VCaP (cell line): ENCODE results near the gene FBXL19.

ENCODE experiments used
- H3K27ac ChIP-seq: fragments of 450-650 bp; 2 replicates; pipeline ENCODE4 v1.5.1; 2017
- TF ChIP-seq, protein P1 (sequence below): fragments of 450-650 bp; conservative IDR thresholded peaks from 2 replicates; pipeline ENCODE4 v1.5.1; 2017; ENCODE audit warnings: mild to moderate bottlenecking, moderate library complexity

The FBXL19 gene

DNA sequence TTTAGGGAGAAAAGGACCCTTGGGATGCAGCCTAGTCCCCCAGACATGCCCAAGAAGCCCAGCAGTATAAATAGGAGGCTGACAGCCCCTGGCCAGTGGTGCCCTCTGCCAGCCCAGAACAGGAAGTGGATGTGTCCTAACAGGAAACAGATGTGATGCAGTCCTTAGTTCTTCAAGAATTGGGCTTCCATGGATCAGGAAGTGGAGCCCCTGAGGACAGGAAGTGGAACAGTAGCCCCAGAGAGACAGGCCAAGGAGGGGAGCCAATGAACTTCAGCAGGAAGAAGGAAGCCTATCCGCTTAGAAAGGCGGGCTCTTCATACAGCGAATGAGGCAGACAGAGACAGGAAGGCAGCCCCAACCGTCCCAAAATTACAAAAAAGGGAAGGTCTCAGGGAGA, 19.8 kb upstream of the FBXL19 start:
- no peak overlapping the region for H3K27ac ChIP-seq
- TF ChIP-seq, protein P1, sequence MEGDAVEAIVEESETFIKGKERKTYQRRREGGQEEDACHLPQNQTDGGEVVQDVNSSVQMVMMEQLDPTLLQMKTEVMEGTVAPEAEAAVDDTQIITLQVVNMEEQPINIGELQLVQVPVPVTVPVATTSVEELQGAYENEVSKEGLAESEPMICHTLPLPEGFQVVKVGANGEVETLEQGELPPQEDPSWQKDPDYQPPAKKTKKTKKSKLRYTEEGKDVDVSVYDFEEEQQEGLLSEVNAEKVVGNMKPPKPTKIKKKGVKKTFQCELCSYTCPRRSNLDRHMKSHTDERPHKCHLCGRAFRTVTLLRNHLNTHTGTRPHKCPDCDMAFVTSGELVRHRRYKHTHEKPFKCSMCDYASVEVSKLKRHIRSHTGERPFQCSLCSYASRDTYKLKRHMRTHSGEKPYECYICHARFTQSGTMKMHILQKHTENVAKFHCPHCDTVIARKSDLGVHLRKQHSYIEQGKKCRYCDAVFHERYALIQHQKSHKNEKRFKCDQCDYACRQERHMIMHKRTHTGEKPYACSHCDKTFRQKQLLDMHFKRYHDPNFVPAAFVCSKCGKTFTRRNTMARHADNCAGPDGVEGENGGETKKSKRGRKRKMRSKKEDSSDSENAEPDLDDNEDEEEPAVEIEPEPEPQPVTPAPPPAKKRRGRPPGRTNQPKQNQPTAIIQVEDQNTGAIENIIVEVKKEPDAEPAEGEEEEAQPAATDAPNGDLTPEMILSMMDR: no peak

DNA sequence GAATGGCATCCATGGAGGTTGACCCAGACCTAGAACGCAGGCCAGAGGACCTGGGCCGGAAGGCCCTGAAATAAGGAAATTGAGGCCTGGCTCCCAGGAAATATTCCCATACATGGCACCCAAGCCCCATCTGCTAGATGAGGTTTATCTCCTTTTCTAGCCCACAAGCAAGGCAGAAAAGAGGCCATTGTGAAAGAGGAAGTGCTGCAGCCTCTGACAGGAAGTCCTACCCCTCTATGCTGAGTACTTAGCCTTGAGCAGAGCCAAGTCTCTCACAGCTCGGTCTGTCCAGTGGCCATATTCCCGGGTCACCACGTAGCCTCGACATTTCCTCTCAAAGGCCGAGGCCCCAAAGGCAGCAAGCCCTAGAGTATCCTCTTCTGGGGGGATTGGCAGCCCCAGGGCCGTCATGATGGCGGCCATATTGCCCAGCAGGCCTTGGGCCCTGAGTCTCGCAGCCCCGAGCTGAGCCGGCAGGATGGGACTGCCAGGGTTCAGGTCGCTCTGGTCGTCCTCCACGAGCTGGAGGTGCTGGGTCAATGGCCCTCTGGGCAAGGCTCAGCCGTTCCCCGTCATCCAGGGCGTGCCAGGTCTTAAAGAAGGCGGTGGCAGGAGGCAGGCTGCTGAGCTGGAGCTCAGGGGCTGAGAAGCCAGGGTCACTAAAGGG, 19.1 kb upstream of the FBXL19 start:
- TF ChIP-seq, protein P1: no peak
- H3K27ac ChIP-seq: no peak overlapping the region

DNA sequence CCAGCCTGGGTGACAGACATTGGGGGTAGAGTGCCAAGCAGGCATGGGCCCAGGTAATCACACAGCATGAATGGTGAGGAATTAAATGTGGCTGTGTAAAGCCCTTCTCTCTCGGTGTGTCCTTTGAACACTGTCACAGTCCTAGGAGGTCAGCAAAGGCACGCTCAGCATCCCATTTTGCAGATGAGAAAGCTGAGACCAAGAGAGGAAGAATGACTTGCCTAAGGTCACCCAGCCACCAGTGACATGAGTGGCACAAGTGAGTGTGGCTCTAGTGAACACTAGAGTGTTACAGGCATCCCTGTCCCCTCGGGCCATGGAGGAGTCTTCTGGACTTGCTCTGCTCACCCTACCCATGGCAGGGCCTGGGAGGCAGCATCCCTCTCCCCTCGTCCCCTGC, 16.3 kb upstream of the FBXL19 start:
- H3K27ac ChIP-seq: no peak overlapping the region
- TF ChIP-seq, protein P1: no peak

DNA sequence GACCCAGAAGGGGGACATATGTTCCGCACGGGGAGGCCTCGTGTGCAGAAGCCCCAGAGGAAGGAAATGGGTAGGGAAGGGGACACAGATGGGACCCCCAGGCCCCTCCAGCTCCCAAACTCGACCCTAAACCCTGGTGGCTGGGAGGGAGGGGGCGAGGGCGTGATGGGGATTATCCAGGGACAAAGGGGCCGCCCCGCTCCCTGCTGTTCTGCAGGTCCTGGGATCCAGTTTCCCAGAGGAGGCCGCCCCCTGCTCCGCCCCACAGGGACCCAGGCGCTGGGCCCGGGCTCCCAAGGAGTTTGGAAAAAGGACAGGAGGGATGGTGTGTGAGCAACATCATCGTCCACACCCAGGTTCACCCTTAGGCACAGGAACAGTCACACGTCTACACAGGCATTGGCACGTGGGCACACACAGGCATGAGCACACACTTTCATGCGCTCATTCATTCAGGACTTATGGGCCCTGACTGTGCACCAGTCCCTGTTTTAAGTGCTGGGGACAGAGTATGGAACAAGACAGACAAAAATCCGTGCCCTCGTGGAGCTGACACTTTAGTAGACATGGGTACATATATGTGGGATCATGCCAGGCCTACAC, 12.8 kb upstream of the FBXL19 start:
- H3K27ac ChIP-seq: no peak overlapping the region
- TF ChIP-seq, protein P1: no peak

DNA sequence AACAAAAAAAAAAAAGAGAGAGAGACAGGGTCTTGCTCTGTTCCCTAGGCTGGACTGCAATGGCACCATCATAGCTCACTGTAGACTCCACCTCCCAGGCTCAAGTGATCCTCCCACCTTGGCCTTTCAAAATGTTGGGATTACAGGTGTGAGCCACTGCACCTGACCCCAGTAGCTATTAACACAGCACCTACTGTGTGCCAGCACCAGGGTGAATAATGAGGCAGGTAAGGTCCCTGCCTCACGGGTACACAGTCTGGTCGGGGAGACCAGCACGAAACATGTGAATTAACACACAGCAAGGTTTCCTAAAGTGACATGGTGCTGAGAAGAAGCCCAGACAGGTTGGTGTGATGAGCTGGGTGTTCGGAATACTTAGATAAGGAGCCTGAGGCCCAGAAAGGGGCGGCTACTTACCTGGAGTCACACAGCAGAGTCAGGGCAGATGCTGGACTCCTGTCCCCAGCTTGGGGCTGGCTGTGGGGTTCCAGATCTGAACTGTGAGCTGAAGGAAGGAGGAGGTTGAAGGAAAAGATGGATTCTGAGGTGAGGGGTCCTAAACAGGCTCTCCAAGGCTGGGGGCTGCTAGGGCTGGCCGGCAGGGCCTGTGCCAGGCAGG, 10.5 kb upstream of the FBXL19 start:
- TF ChIP-seq, protein P1: no peak
- H3K27ac ChIP-seq: no peak overlapping the region

DNA sequence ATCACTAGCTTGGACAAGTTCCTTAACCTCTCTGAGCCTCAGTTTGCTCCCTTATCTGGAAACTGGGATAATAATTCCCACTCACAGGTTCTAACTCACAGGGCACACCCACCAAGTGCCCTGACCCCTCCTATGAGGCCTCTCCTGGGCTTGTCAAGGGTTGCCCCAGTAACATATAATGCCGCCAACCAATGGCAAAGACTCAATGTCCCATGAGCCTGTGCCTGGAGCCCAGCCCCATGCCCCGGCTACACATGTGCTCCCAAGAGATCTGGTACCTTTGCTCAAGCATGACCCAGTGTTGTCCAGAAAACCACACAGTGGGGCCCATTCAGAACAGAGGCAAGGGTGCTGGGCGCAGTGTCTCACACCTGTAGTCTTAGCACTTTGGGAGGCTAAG, 8.5 kb upstream of the FBXL19 start:
- TF ChIP-seq, protein P1: no peak

DNA sequence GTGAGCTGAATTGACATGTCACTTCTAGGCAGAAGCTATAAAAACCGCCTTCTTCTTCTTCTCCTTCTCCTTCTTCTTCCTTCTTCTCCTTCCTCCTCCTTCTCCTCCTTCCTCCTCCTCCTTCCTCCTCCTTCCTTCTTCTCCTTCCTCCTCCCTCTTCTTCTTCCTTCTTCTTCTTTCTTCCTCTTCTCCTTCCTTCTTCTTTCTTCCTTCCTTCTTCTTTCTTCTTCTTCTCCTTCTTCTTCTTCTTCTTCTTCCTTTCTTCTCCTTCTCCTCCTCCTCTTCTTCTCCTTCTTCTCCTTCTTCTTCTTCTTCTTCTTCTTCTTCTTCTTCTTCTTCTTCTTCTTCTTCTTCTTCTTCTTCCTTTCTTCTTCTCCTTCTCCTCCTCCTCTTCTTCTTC, 4.8 kb upstream of the FBXL19 start:
- no peak overlapping the region for H3K27ac ChIP-seq
- TF ChIP-seq, protein P1: no peak

More for the DNA sequence above, 8.5 kb upstream of the FBXL19 start:
- H3K27ac ChIP-seq: no peak overlapping the region
